RWPE1 (cell line): ENCODE measurements around the gene KAZN.

Source experiments
- CTCF ChIA-PET: fragments of 350-600 bp; sonication (Branson Sonifier 250); formaldehyde crosslinking; extraction: SDS; loops from one replicate; lab custom pipeline; 2021; lab: Yijun Ruan, JAX
- POLR2A ChIA-PET: fragments of 400-600 bp; formaldehyde crosslinking; extraction: SDS; loops from one replicate; lab custom pipeline; 2020; ENCODE audit warnings: antibody characterized with exemption; ENCODE audit not compliant: low non-redundant PET; lab: Yijun Ruan, JAX
- DNase-seq: peaks from one replicate; pipeline ENCODE4 v3.0.0; 2012; ENCODE audit warnings: low spot score
- H3K27ac ChIP-seq: fragments of 450-650 bp; 2 replicates; pipeline ENCODE4 v1.5.1; 2017
- TF ChIP-seq, protein P1 (sequence below): fragments of 450-650 bp; conservative IDR thresholded peaks from 2 replicates; pipeline ENCODE4 v1.5.1; 2017; ENCODE audit warnings: low read depth, mild to moderate bottlenecking

The KAZN gene

DNA sequence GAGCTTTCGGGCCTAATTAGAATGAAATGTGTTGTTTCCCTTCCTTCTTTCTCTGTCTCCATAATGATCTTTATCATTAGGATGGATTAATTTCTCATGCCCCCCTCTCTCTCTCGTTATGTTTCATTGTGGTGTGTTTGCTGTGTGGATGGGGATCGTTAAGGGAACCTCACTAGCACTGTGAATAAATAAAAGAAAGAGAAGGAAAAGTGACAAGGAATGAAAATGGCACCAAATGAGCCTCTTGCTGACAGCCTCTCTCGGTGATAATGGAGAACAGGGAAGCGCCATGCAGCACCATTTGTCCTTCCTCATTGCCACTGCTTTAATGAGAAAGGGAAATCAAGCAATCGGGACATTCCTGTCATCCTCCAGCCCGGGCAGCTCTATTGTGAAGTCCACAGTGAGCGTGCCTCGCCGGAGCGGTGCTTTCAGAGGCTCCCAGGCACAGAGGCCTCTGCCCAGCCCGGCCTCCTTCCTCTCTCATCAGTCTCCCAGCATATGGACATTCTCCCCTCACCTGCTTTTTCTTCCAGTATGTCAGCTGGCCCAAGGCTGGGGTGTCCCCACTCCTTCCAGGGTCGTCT lies 289.4 kb downstream of the KAZN start:
- CTCF ChIA-PET, result interaction anchor here (0.6 kb wide), 1 partner anchor 139 kb away, joined by 3 read pairs; no protein-coding TSS in a partner anchor

DNA sequence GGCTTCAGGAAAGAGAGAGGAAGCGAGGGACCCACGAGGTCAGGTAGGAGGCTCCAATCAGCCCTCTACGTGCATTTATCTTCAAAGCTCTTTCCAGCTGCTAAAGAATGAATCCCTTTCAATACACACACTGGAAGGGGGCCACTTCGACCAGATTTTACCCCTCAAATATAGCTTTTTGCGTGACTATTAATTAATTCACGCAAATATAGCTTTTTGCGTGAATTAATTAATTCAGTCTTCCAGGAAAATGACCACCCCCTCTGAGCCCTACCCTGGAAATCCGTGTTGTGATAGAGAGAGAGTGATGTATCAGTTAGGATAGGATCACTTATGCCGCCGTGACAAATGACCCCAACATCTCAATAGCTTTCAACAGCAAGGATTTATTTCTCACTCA lies 289.9 kb downstream of the KAZN start:
- no peak overlapping the region for H3K27ac ChIP-seq
- DNase-seq, result no peak
- TF ChIP-seq, protein P1, sequence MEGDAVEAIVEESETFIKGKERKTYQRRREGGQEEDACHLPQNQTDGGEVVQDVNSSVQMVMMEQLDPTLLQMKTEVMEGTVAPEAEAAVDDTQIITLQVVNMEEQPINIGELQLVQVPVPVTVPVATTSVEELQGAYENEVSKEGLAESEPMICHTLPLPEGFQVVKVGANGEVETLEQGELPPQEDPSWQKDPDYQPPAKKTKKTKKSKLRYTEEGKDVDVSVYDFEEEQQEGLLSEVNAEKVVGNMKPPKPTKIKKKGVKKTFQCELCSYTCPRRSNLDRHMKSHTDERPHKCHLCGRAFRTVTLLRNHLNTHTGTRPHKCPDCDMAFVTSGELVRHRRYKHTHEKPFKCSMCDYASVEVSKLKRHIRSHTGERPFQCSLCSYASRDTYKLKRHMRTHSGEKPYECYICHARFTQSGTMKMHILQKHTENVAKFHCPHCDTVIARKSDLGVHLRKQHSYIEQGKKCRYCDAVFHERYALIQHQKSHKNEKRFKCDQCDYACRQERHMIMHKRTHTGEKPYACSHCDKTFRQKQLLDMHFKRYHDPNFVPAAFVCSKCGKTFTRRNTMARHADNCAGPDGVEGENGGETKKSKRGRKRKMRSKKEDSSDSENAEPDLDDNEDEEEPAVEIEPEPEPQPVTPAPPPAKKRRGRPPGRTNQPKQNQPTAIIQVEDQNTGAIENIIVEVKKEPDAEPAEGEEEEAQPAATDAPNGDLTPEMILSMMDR, result no peak
- ChIA-PET POLR2A (no interaction called here), CTCF (interaction anchor here (0.6 kb wide), 1 partner anchor 139 kb away, joined by 3 read pairs; no protein-coding TSS in a partner anchor)

More for the DNA sequence above, 289.4 kb downstream of the KAZN start:
- POLR2A ChIA-PET, result interaction anchor here (0.6 kb wide), 1 partner anchor 35 kb away, joined by 4 read pairs; no protein-coding TSS in a partner anchor
- DNase-seq, result no peak
- H3K27ac ChIP-seq, result no peak overlapping the region
- TF ChIP-seq, protein P1, result no peak

DNA sequence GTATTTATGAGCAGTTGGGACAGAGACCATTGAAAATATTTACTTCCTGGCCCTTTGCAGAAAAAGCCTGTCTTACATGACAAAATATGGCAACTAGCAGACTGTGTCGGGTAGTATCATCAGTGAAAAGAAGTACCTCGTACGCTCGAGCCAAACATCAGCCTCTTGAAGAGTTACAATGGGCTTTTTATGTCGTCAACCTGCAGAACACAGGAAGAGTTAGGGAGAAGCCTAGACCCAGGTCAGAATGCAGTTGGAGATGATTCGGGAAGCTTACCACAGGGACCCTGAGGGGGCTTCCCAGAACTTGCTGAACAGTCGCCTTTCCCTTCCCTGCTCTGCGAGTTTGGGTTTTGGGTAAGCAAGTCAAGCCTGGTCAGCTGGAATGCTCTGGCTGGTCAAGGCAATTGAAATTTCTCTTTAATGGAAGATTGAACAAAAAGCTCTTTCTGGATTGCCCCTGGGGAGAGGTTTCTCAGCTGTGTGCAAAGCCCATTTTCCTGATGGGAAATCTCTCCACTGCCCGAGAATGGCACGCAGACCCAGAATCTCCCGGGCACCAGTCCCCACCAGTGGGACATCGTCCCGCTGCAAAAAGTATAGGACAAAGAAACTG lies 291.4 kb downstream of the KAZN start:
- CTCF ChIA-PET, result interaction anchor here (0.6 kb wide), 2 partner anchors 291 to 874 kb away, joined by 3 to 4 read pairs; partner anchors contain the start of gene KAZN
- DNase-seq, result no peak
- TF ChIP-seq, protein P1, result no peak
- no peak overlapping the region for H3K27ac ChIP-seq
- POLR2A ChIA-PET, result no interaction called here

DNA sequence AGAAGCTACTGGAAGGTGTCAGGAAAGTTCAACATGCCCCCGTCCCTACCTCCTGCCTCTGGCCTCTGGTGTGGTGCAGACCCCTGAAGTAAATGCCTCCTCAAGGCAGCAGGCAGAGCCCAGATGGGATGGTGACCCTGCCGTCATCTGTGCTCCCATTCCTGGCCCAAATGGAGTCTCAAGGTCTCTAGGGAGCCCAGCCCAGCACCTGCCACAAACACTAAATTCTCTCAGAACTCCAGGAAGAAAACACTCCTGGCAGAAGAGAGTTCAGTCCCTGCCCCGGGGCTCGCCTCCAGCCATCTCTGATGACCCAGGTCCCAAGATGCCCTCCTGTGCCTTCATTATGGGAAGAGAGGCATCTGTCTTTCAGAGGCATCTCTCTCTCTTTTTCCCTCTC lies 293.5 kb downstream of the KAZN start:
- no peak overlapping the region for H3K27ac ChIP-seq
- ChIA-PET CTCF (no interaction called here), POLR2A (no interaction called here)
- no peak for DNase-seq
- TF ChIP-seq, protein P1, result no peak

DNA sequence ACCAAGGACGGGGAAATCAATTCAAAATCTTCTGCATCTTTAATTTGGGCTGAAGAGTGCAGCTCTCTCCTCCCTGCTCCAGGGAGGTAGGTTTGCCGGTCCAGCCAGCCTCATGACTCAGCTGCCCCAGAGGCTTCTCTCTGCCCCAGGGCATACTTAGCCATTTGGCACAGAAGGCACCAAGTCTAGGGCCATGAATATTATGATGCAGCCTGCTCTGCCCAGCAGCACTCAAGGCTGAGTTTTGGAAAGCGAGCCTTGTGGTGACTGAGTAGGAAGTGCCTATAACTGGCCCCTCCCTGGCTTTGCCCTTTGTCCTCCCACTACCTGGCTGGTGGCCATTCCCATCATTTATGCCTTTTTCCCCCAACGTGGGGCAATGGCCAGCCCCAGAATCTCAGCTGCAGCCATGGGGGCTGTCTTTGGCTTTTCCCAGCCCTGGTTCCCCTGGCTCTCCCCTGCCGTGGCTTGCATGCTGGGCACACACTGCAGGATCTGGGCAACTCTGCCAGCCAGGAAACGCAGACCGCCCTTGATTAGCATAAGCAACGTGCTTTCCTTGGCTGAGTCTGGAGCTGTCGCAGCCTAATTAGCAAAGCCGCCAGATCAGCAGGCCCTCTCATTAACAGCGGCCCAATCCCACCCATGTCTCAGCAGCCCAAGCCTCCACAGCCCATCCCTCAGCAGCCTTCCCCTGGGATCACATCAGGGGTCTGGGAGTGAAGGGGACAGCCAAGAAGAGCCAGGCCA lies 296.5 kb downstream of the KAZN start:
- H3K27ac ChIP-seq, result no peak overlapping the region
- ChIA-PET POLR2A (no interaction called here), CTCF (interaction anchor here (0.7 to 1.2 kb wide), 2 partner anchors 106 to 133 kb away, joined by 3 read pairs; no protein-coding TSS in a partner anchor)
- TF ChIP-seq, protein P1, result no peak
- no peak for DNase-seq

DNA sequence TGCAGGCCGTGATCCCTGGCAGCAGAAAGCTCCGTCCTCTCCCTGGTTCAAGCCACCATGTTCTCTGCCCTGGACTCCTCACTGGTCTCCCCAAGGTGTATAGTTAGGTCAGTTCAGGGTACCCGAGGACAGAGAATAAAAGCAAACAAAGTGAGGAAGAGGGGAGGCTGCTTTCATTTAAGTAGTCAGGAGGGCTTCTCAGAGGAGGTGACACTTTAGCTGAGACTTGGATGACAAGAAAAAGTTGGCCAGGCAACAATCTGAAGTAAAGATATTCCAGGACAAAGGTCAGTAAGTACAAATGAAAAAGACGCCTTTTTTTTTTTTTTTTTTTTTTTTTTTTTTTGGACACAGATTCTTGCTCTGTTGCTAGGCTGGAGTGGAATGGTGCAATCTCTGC lies 297.2 kb downstream of the KAZN start:
- no peak overlapping the region for H3K27ac ChIP-seq
- TF ChIP-seq, protein P1, result no peak
- CTCF ChIA-PET, result interaction anchor here (0.7 to 1.2 kb wide), 3 partner anchors 106 to 1131 kb away, joined by 3 read pairs; no protein-coding TSS in a partner anchor
- no peak for DNase-seq
- POLR2A ChIA-PET, result no interaction called here
